ENCODE data around the gene PSMA3.

The PSMA3 gene

GRCh38 chr14:58272588-58273372, 28.1 kb downstream of the PSMA3 start:
- no peak for DNase-seq (ENCODE audit: low spot score)

- no peak for DNase-seq (ENCODE audit: low spot score)
Observed at GRCh38 chr14:58274881-58275280, 30.2 kb downstream of the PSMA3 start.

GRCh38 chr14:58275527-58276190, 31.0 kb downstream of the PSMA3 start:
- DNase-seq (ENCODE audit: low spot score): peak; percentile 10

- DNase-seq (ENCODE audit: low spot score): no peak
Observed at GRCh38 chr14:58276208-58276607, 31.6 kb downstream of the PSMA3 start.

GRCh38 chr14:58278177-58278576, 33.5 kb downstream of the PSMA3 start:
- DNase-seq (ENCODE audit: low spot score): no peak

- peak; percentile 57 for DNase-seq (ENCODE audit: low spot score)
Observed at GRCh38 chr14:58280954-58281787, 36.5 kb downstream of the PSMA3 start.

GRCh38 chr14:58281969-58282368, 37.3 kb downstream of the PSMA3 start:
- DNase-seq (ENCODE audit: low spot score): no peak

- DNase-seq (ENCODE audit: low spot score): no peak
Observed at GRCh38 chr14:58282925-58283593, 38.4 kb downstream of the PSMA3 start.

GRCh38 chr14:58283730-58284129, 39.1 kb downstream of the PSMA3 start:
- no peak for DNase-seq (ENCODE audit: low spot score)

GRCh38 chr14:58285132-58285531, 40.5 kb downstream of the PSMA3 start:
- no peak for DNase-seq (ENCODE audit: low spot score)

GRCh38 chr14:58287607-58288042, 43.0 kb downstream of the PSMA3 start:
- no peak for DNase-seq (ENCODE audit: low spot score)

- DNase-seq (ENCODE audit: low spot score): no peak
Observed at GRCh38 chr14:58288106-58288792, 43.6 kb downstream of the PSMA3 start.

- no peak for DNase-seq (ENCODE audit: low spot score)
Observed at GRCh38 chr14:58291646-58292045, 47.0 kb downstream of the PSMA3 start.

- no peak for DNase-seq (ENCODE audit: low spot score)
Observed at GRCh38 chr14:58292187-58292586, 47.5 kb downstream of the PSMA3 start.

GRCh38 chr14:58294201-58294600, 49.6 kb downstream of the PSMA3 start:
- DNase-seq (ENCODE audit: low spot score): no peak

- DNase-seq (ENCODE audit: low spot score): peak; percentile 75
Observed at GRCh38 chr14:58296726-58297125, 52.1 kb downstream of the PSMA3 start.

GRCh38 chr14:58297412-58297761, 52.7 kb downstream of the PSMA3 start:
- DNase-seq (ENCODE audit: low spot score): no peak

GRCh38 chr14:58297762-58298476, 53.3 kb downstream of the PSMA3 start:
- DNase-seq (ENCODE audit: low spot score): peak; percentile 99

- peak; percentile 24 for DNase-seq (ENCODE audit: low spot score)
Observed at GRCh38 chr14:58298477-58299400, 54.1 kb downstream of the PSMA3 start, which contains the start of gene ARID4A. TSS of gene ARID4A (plus strand) at chr14:58298555. CDS start at chr14:58299855, 1,300 bp downstream.
